K562 (cell line): ENCODE results near the gene KCNE2.
"Not testable (repeated sequence)": the region's sequence is repeated elsewhere in the genome, so short reads cannot be mapped to it uniquely, and the experiment has no call there.

Source experiments
- JUN ChIP-seq, 2 experiments: sonication (generic) in 1 of 2; formaldehyde crosslinking in 1 of 2; IDR thresholded peaks; 2 replicates each; pipeline versions ENCODE4 v1.6.1 to v1.8.0; 2012 to 2022; ENCODE audit warnings: borderline replicate concordance in 2 of 2, mild to moderate bottlenecking in 2 of 2, improper control_type of control experiment in 1 of 2, low read depth in 1 of 2, low read length in 1 of 2, missing genetic modification reagents in 1 of 2
- SP1 ChIP-seq: sonication (generic); formaldehyde crosslinking; IDR thresholded peaks from 2 replicates; pipeline ENCODE4 v1.8.1; 2022; ENCODE audit warnings: mild to moderate bottlenecking, missing genetic modification reagents
- ZKSCAN8 ChIP-seq: fragments of 200-800 bp; sonication (Bioruptor generic); IDR thresholded peaks from 2 replicates; pipeline ENCODE4 v1.6.1; 2016; ENCODE audit warnings: missing genetic modification characterization, missing compliant biosample characterization

DNA sequence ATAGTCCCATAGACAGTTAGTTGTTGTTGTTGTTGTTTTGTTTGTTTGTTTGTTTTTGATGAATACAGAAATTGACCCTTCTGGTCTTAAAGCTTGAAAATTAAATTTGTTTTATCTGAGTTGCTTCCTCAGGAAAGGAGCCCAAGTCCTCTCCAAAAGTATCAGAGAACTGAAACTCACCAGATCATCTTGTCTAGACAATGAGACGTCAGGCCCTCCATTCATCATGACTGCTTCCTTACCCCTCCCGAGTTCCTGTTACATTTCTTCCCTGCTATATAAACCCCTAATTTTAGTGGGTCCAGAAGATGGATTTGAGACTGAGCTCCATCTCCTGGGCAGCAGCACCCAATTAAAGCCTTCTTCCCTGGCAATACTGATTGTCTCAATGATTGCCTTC lies 42.9 kb downstream of the KCNE2 start:
- not testable (repeated sequence) for TF ChIP-seq SP1 (CRISPR knock-in tag); JUN (IDR thresholded peaks at IDR 0.05; ENCODE audit: borderline replicate concordance, low read depth, low read length); JUN (CRISPR knock-in tag; IDR thresholded peaks at IDR 0.05; ENCODE audit: borderline replicate concordance); ZKSCAN8 (CRISPR knock-in tag)
